Measurements from ENCODE around the gene BBC3.

BBC3 gene

DNA sequence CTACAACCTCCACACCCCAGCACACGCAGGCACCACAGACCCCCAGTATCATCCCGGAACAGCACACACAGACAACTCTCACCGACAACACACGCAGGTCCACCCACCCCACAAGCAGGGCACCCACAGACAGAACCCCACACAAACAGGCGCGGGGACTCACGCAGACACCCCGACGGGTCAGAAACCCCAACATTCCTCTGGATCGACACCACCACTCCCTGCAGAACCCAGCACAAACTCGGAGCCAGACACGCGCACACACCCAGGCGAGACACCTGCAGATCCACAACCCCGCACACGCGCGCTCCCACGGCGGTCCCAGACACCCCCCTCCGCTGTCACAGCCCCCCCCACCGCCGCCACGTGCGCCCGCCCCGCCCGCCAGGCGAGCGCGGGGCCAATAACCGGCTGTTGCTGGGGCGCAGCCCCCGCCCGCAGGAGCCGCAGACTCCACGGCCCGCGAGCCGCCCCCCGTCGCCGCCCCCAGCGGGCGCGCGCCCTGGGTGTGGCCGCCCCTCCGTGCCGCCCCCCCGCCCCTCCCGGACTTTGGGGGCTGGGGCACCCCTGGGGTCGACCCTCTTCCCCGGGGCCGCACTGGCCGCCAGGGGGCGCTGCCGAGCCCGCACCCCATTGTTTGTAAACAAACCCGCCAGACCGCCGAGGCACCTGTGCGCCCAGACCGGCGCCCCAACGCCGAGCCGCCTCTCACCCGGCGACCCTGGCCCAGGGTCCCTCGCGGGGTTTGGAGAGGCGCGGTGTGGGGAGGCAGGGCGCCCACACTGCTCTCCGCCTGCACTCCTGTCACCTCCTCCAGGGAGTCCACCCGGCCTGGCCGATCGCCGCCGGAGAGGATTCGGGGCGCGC is 712 bp downstream of the BBC3 start:
- DNase-seq (ENCODE audit: low spot score): no peak

- no peak for DNase-seq (ENCODE audit: low spot score)
Observed at GRCh38 chr19:47229676-47230053, 1.3 kb downstream of the BBC3 start.

DNA sequence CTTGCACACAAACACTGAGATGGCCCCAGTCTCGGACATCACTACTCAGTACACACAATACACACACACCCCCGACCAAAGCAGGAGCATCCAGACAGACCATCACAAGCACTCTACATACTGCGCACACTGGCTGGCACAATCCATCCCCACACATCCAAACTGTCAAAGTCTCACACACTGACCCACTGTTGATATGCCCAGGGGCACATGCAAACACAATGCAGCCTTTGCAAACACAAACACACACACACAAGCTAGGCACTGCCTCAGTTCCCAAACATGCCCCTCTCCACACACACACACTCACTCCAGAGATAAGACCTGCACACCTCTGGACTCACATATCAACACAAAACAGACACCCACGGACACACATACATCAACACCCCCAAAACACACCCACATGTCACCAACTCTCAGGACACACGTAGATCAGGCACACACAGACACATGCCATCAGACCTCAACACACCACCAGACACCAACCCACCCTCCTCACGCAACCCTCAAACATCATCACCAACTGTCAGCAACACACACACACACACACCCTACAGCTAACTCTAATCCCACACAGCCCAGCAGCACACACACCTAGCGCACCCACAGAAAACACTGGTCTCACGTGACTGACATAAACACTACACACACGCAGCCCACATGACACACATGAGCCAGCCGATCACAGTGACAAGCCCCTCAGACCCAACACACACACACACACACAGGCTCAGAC is 1.9 kb downstream of the BBC3 start:
- DNase-seq (ENCODE audit: low spot score): no peak

DNA sequence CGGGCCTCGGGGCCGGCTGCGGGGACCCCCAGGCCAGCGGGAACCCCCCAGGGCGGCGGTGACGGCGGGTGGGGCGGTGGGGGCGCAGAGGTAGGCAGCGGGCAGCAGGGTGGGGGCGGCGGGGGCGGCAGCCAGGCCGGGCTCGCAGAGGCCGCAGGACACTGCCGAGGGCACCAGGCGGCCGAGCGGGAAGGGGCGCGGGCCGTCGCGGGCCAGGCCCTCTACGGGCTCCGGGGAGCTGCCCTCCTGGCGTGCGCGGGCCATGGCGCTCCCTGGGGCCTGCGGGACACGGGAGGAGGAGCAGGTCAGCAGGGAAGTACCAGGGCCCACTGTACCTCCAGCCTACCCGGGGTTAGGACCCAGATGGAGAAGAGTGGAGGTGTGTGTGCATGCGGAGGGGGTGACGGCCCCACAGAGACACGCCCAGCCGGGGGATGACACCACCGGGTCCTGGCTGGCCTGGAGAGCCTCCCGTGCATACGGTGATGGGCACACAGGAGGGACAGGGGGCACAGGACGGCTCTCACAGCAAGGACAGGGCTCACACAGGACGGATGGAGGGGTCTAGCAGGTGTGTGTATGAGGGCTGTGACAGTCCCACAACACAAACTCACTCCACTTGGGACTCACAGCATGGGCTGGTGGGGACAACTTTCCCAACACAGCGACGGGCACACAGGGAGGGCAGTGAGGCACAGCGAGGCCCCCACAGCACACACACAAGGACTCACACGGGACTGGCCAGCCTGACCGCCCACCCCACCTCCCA is 2.6 kb downstream of the BBC3 start:
- DNase-seq (ENCODE audit: low spot score): no peak

GRCh38 chr19:47227352-47228167 is 3.4 kb downstream of the BBC3 start:
- peak; percentile 28 for DNase-seq (ENCODE audit: low spot score)

- DNase-seq (ENCODE audit: low spot score): peak; percentile 60
Observed at GRCh38 chr19:47226426-47227351, 4.3 kb downstream of the BBC3 start.

DNA sequence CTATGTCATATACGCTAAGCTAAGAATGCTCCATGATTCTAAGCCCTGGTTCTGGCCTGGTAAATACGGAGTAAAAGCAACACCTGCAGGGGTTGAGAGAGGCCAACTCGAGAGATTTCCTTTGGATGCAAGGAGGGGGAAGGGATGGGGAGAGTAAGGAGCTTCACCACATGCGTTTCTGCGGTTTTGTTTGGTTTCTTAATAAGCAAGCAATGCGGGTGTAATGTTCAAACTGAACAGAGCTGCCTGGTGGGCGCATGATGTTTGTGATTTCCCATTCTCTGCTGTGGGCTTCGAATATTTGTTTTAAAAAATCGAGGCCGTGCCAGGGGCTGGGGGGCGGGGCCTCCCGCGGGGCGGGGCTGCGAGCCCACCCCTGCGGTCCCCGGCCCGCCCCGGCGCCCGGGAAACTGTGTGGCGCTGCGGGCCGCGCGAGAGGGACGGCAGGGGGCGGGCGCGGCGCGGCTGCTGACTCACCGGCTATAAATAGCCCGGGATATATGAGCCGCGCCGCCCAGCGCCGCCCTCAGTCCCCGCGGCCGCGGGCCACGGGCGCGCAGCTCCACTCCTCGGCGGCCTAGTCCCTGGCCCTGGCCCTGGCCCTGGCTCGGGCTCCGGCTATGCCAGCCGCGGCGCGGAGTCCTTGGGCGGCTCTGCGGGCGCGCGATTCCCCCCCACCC is 5.1 kb downstream of the BBC3 start:
- peak; percentile 88 for DNase-seq (ENCODE audit: low spot score)

DNA sequence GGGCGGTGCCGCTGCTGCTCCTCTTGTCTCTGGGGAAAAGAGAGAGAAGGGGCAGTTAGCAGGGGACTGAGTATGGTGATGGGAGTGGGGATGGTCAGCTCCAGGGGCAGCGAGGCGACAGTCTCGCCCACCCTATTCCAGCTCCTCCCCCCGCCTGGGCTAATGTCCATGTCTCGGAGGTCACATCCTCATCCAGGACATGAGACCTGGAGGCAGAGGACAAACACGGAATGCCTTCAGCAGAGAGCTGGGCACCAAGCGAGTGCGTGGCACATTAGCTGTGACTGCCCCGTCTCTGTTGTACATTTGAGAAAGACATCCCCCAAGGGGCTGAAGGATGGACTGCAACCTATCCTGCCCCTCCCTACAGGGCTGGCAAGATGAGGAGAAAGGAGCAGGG is 9.1 kb downstream of the BBC3 start:
- no peak for DNase-seq (ENCODE audit: low spot score)

DNA sequence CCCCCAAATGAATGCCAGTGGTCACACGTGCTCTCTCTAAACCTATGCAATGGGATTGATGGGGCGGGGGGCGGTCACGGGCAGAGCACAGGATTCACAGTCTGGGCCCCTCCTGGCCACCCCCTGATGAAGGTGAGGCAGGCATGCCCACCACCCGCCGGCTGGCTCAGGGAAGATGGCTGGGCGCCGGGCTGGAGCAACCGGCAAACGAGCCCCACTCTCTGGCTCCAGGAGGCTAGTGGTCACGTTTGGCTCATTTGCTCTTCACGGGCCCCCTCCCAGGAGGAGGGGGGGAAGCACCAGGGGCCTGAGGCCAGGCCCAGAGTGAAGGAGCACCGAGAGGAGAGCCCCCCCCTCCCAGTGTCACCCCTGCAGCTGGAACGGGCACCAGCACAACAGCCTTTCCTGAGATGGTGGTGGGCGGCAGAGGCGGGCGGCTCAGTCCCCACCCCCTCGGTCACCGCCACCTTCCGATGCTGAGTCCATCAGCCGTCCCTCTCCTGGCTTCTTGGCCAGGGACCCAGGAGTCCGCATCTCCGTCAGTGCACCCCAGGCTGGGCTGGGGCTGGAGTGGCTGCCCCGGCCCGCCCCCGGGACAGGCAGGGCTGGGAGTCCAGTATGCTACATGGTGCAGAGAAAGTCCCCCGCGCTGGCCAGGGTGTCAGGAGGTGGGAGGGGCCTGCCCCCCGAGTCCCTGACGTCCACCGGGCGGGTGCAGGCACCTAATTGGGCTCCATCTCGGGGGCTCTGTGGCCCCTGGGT is 9.7 kb downstream of the BBC3 start:
- DNase-seq (ENCODE audit: low spot score): no peak

DNA sequence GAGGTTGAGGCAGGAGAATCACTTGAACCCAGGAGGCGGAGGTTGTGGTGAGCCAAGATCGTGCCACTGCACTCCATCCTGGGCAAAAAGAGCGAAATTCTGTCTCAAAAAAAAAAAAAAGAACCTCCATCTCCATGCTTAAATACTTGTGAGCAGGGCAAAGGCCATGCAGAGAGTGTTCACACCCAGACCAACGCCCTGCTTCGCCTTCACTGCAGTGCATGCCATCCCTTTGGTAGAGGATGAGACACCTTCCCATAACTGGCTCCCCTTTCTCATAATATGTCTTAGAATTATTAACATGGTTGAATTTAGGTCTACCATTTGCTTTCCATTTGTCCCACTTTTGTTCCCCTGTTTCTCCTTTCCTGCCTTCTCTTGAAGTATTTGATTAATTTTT is 15.4 kb downstream of the BBC3 start:
- no peak for DNase-seq (ENCODE audit: low spot score)

GRCh38 chr19:47210689-47211316 is 20.2 kb downstream of the BBC3 start:
- peak; percentile 58 for DNase-seq (ENCODE audit: low spot score)

DNA sequence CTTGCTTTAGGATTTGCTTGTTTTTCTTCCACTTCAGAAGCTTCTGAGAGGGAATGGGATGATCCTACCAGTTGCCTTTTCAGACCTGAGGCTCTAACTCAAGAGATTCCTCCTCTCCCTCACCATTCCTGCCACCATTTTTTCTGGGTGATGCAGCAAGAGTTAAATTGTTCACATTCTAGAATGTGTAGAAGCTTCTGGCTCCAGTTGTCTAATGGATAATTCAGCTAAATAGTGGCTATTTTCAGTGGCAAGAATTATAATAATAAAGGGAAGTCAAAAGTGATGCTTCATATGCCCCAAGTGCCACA is 20.9 kb downstream of the BBC3 start:
- no peak for DNase-seq (ENCODE audit: low spot score)

DNA sequence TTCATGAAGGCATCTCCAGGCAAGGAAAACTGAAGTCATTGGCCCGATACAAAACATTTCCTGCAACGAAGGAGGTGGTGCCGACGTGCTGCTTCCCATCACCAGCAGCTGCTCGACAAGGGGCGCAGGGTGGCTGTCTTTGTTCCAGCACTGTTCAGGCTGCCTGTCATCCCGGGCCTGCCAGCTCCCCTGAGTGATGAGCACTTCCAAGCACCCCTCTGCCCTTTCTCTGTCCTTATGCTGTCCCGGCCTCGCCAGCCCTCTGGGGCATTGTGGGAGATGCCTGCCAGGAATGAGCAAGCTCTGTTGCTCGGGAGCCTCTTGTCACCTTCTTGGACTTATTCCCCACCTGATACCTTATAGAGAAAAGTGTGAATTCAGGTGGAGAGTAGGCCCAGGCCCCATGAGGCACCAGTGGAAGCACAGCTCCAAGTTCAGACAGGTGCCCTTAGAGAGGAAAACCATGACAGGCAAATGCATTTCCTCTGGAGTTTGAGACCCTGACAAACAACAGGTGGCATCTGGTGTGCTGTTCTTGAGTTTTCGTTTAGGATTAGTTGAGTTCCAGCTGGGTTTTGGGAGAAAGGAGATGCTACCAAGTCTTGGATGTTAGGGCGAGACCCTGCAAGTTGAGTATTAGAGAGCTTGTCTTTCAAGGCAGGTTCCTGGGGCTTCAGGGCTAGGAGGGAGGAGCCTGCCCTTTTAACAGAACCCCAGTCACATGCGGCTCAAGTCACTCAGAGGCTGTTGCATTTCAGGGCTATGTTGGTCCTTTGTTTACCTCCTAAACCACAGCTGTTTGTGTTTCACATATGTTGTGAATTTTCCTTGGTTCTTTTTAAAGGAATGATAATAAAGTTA is 21.4 kb downstream of the BBC3 start:
- no peak for DNase-seq (ENCODE audit: low spot score)

- no peak for DNase-seq (ENCODE audit: low spot score)
Observed at GRCh38 chr19:47203254-47203653, 27.7 kb downstream of the BBC3 start.

GRCh38 chr19:47200530-47200929 is 30.5 kb downstream of the BBC3 start:
- DNase-seq (ENCODE audit: low spot score): no peak

GRCh38 chr19:47197141-47197540 is 33.9 kb downstream of the BBC3 start:
- no peak for DNase-seq (ENCODE audit: low spot score)

- no peak for DNase-seq (ENCODE audit: low spot score)
Observed at GRCh38 chr19:47195434-47195833, 35.6 kb downstream of the BBC3 start.

DNA sequence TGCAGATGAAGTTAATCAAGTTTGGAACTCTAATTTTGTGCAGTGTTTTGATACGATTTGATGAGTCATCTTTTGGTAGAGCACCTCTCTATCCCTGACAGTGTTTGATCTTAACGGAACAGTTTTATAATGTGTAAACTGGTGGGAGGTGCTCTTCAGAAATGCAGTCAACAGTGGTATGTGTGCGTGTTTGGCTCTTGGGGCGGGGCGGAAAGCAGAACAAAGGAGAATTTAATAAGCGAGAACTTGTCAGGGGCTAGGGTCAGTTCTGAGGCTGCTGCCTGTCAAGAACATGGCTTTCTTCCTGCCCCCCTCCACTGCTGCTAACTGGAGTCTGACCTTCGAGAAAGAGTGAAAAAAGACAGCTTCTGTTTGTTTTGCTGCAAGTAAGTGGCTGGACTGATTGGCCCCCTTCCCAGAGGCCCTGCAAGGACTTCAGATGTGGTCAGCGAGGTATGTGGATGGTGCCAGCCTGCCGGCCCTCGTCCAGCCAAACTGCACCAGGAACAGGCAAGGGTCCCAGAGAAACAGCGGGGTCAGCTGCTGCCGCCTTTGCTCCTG is 40.8 kb downstream of the BBC3 start:
- DNase-seq (ENCODE audit: low spot score): peak; percentile 57

Data from globus pallidus (tissue), 1 donor.